Measurements from ENCODE around the gene PRDM10.

PRDM10 gene

DNA sequence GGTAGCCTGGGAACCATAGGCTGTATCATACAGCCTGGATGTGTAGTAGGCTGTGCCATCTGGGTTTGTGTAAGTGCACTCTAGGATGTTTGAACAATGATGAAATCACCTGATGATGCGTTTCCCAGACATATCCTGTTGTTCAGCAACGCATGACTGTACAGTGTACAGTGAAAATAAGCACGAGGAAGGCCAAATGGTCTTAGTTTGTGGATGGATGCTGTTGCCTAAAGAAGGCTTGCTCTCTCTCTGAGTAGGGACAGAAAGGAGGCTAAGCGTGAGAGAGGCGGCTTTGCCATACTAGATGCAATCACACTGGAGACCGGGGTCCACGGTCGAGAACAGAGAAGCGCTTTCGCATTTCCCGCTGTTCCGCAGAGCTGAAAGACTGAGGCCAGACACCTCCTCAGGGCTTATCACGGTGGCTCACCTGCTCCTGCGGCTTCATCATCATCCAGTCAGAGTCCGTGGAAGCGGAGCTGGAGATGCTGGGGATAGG, 39.5 kb upstream of the PRDM10 start:
- H3K23ac ChIP-seq (ENCODE audit: low read length): no peak overlapping the region
- WGBS (ENCODE audit: extremely low coverage, insufficient coverage, low lambda C conversion rate): no CpG with 5 or more reads among the region's 16 CpGs
- no peak overlapping the region for H3K56ac ChIP-seq (ENCODE audit: low read length)
- no peak for DNase-seq
- no peaks in the 10 kb centered on the region for H3K79me2 ChIP-seq (ENCODE audit: control insufficient read depth, insufficient read depth, low read length)
- no peak overlapping the region for H2BK15ac ChIP-seq (replicated peaks; ENCODE audit: low read depth)
- no peaks in the 10 kb centered on the region for H3K36me3 ChIP-seq (ENCODE audit: control insufficient read depth, insufficient read depth, low read length)
- H3K79me1 ChIP-seq (ENCODE audit: low read length): no peaks in the 10 kb centered on the region
- no peaks in the 10 kb centered on the region for H3K27me3 ChIP-seq (ENCODE audit: insufficient read depth, low read length, poor library complexity)
- no peak overlapping the region for H3K27ac ChIP-seq (ENCODE audit: low read depth, low read length)
- no peak overlapping the region for H3K9ac ChIP-seq (ENCODE audit: low read length)
- H3K4me3 ChIP-seq (ENCODE audit: low read length): no peak overlapping the region
- no peak overlapping the region for H2BK120ac ChIP-seq (ENCODE audit: low read depth, low read length)
- no peak overlapping the region for H3K4ac ChIP-seq (ENCODE audit: low read depth, low read length)
- no peak overlapping the region for H3K4me2 ChIP-seq (ENCODE audit: low read length)
- no peak overlapping the region for H2AK5ac ChIP-seq (ENCODE audit: low read length)
- H4K8ac ChIP-seq (ENCODE audit: low read depth, low read length): no peak overlapping the region
- H4K5ac ChIP-seq (ENCODE audit: low read length): no peak overlapping the region
- H3K4me1 ChIP-seq (ENCODE audit: control insufficient read depth, low read depth, low read length): no peaks in the 10 kb centered on the region
- no peak overlapping the region for H3K18ac ChIP-seq (ENCODE audit: low read length)
- no peak overlapping the region for H2BK5ac ChIP-seq (ENCODE audit: low read length)

DNA sequence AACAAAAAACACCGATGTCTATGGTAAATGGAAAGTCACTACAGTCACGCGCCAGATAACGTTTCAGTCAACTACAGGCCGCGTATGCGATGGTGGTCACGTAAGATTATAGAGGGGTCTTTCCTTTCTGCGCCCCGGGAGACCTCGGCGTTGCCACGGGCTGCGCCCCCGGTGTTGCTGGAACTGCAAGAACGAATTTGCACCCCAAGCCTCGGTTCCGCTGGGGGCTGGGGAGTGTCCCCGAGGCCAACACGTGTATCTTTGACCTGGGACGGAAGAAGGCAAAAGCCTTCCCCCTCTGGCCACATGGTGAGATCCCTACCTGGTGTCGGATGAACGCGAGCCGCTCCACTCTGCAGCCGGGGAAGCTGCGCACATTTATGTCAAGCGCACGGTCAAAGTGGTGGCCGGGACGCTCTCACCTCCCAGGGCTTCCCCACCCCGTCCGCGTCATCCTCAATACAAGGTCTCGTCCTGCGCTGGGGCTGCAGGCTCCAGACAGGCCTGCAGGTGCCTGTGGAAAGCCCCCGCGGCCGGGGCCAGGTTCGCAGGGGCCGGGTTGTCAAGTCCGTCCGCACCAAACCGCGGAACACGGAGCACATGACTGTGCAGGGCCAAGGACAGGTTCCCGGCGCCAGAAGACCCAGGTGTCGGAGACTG, 37.8 kb upstream of the PRDM10 start:
- H2AK5ac ChIP-seq (ENCODE audit: low read length): no peak overlapping the region
- no peak overlapping the region for H3K4ac ChIP-seq (ENCODE audit: low read depth, low read length)
- H3K36me3 ChIP-seq (ENCODE audit: control insufficient read depth, insufficient read depth, low read length): no peaks in the 10 kb centered on the region
- WGBS (ENCODE audit: extremely low coverage, insufficient coverage, low lambda C conversion rate): no CpG with 5 or more reads among the region's 49 CpGs
- H3K18ac ChIP-seq (ENCODE audit: low read length): no peak overlapping the region
- DNase-seq: no peak
- H4K5ac ChIP-seq (ENCODE audit: low read length): no peak overlapping the region
- H2BK120ac ChIP-seq (ENCODE audit: low read depth, low read length): no peak overlapping the region
- H3K23ac ChIP-seq (ENCODE audit: low read length): no peak overlapping the region
- no peak overlapping the region for H2BK15ac ChIP-seq (replicated peaks; ENCODE audit: low read depth)
- no peaks in the 10 kb centered on the region for H3K79me2 ChIP-seq (ENCODE audit: control insufficient read depth, insufficient read depth, low read length)
- no peaks in the 10 kb centered on the region for H3K4me1 ChIP-seq (ENCODE audit: control insufficient read depth, low read depth, low read length)
- H3K9ac ChIP-seq (ENCODE audit: low read length): no peak overlapping the region
- no peak overlapping the region for H3K4me2 ChIP-seq (ENCODE audit: low read length)
- no peak overlapping the region for H3K56ac ChIP-seq (ENCODE audit: low read length)
- no peak overlapping the region for H2BK5ac ChIP-seq (ENCODE audit: low read length)
- H3K79me1 ChIP-seq (ENCODE audit: low read length): no peaks in the 10 kb centered on the region
- H3K4me3 ChIP-seq (ENCODE audit: low read length): no peak overlapping the region
- no peak overlapping the region for H4K8ac ChIP-seq (ENCODE audit: low read depth, low read length)
- H3K27ac ChIP-seq (ENCODE audit: low read depth, low read length): no peak overlapping the region
- H3K27me3 ChIP-seq (ENCODE audit: insufficient read depth, low read length, poor library complexity): no peaks in the 10 kb centered on the region

DNA sequence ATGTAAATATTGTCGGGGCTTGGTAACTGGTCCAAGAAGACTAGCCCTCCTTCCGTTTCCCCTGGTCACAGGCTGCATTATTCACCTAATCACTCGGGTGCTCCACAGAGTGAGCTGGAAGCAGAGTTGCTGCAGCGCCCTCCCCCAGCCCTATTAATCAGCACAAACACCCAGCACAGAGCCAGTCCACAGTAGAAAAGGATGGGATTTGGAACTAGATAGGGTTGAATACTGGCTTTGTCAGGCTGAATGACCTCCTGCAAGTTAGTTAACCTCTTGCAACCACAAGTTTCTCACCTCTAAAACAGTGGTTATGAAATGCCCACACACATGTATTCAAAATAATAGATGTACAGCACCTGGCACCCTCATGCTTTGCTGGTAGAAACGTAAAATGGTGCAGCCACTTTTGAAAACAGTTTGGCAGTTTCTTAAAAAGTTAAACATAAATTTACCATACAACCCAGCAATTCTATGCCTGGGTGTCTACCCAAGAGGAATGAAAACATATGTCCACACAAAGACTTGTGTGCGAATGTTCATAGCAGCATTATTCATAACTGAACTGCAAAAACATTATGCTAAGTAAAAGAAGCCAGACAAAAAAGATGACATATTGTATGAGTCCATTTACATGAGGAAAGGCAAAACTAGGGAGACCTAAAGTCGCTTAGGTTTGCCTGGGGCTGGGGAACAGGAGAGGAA, 35.4 kb upstream of the PRDM10 start:
- Histone ChIP-seq H3K4ac (ENCODE audit: low read depth, low read length) (no peak overlapping the region), H3K36me3 (ENCODE audit: control insufficient read depth, insufficient read depth, low read length) (no peaks in the 10 kb centered on the region), H4K5ac (ENCODE audit: low read length) (no peak overlapping the region), H3K79me2 (ENCODE audit: control insufficient read depth, insufficient read depth, low read length) (no peaks in the 10 kb centered on the region), H2BK15ac (replicated peaks; ENCODE audit: low read depth) (no peak overlapping the region), H4K8ac (ENCODE audit: low read depth, low read length) (no peak overlapping the region), H3K27ac (ENCODE audit: low read depth, low read length) (no peak overlapping the region), H3K18ac (ENCODE audit: low read length) (no peak overlapping the region), H2AK5ac (ENCODE audit: low read length) (no peak overlapping the region), H3K56ac (ENCODE audit: low read length) (no peak overlapping the region), H3K23ac (ENCODE audit: low read length) (no peak overlapping the region), H2BK5ac (ENCODE audit: low read length) (no peak overlapping the region), H3K27me3 (ENCODE audit: insufficient read depth, low read length, poor library complexity) (no peaks in the 10 kb centered on the region), H3K4me3 (ENCODE audit: low read length) (no peak overlapping the region), H3K79me1 (ENCODE audit: low read length) (no peaks in the 10 kb centered on the region), H2BK120ac (ENCODE audit: low read depth, low read length) (no peak overlapping the region), H3K4me1 (ENCODE audit: control insufficient read depth, low read depth, low read length) (no peaks in the 10 kb centered on the region), H3K9ac (ENCODE audit: low read length) (no peak overlapping the region), H3K4me2 (ENCODE audit: low read length) (no peak overlapping the region)
- peak; percentile 21 for DNase-seq
- WGBS (ENCODE audit: extremely low coverage, insufficient coverage, low lambda C conversion rate): no CpG with 5 or more reads among the region's 7 CpGs

DNA sequence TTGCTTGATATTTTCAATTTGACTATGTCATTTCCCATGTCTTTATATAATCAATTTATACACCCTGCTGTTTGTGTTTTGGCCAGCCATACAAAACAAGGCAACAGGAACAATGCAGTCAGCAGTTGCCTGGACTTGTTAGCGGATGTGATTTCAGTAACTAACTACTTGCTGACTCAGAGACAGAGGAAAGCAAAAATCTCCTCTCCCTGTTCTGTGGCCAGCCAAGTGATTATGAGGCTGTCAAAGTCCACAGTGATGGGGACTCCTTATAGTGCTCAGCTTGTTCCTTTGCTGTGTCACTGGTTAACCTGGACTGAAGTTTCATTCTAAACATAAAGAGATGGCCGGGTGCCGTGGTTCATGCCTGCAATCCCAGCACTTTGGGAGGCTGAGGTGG, 34.4 kb upstream of the PRDM10 start:
- peak overlapping the region; percentile 34 for H3K56ac ChIP-seq (ENCODE audit: low read length)
- peak; percentile 18 for DNase-seq
- no peaks in the 10 kb centered on the region for H3K36me3 ChIP-seq (ENCODE audit: control insufficient read depth, insufficient read depth, low read length)
- H3K79me2 ChIP-seq (ENCODE audit: control insufficient read depth, insufficient read depth, low read length): no peaks in the 10 kb centered on the region
- no peak overlapping the region for H2BK120ac ChIP-seq (ENCODE audit: low read depth, low read length)
- no peak overlapping the region for H3K4me2 ChIP-seq (ENCODE audit: low read length)
- H3K79me1 ChIP-seq (ENCODE audit: low read length): no peaks in the 10 kb centered on the region
- no peak overlapping the region for H3K23ac ChIP-seq (ENCODE audit: low read length)
- H3K27ac ChIP-seq (ENCODE audit: low read depth, low read length): no peak overlapping the region
- H3K18ac ChIP-seq (ENCODE audit: low read length): no peak overlapping the region
- H4K5ac ChIP-seq (ENCODE audit: low read length): no peak overlapping the region
- H3K27me3 ChIP-seq (ENCODE audit: insufficient read depth, low read length, poor library complexity): no peaks in the 10 kb centered on the region
- H2BK5ac ChIP-seq (ENCODE audit: low read length): no peak overlapping the region
- no peak overlapping the region for H3K4ac ChIP-seq (ENCODE audit: low read depth, low read length)
- H3K4me3 ChIP-seq (ENCODE audit: low read length): no peak overlapping the region
- no peak overlapping the region for H3K9ac ChIP-seq (ENCODE audit: low read length)
- H2BK15ac ChIP-seq (replicated peaks; ENCODE audit: low read depth): no peak overlapping the region
- no CpG with 5 or more reads among the region's 3 CpGs for WGBS (ENCODE audit: extremely low coverage, insufficient coverage, low lambda C conversion rate)
- no peaks in the 10 kb centered on the region for H3K4me1 ChIP-seq (ENCODE audit: control insufficient read depth, low read depth, low read length)
- no peak overlapping the region for H2AK5ac ChIP-seq (ENCODE audit: low read length)
- no peak overlapping the region for H4K8ac ChIP-seq (ENCODE audit: low read depth, low read length)

DNA sequence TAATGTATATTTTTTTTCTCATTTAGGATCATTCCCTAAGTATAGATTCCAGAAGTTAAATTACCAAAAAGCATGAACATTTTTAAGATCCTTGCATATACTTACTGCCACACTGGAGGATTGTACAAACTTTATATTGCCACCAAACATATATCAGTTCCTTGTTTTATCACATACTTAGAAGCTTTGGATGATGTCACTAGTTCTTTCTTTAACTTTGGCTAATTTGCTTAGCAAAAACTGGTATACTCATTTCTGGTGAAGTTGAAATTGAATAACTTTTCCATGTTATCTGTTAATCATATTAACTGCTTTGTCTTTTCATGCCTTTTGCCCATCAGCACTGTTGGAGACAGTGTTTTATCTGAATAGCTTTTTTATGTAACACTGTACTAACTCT, 31.6 kb upstream of the PRDM10 start:
- H3K23ac ChIP-seq (ENCODE audit: low read length): no peak overlapping the region
- no peak overlapping the region for H2AK5ac ChIP-seq (ENCODE audit: low read length)
- no peaks in the 10 kb centered on the region for H3K79me2 ChIP-seq (ENCODE audit: control insufficient read depth, insufficient read depth, low read length)
- H2BK15ac ChIP-seq (replicated peaks; ENCODE audit: low read depth): no peak overlapping the region
- no peak overlapping the region for H4K5ac ChIP-seq (ENCODE audit: low read length)
- H3K36me3 ChIP-seq (ENCODE audit: control insufficient read depth, insufficient read depth, low read length): no peaks in the 10 kb centered on the region
- no peaks in the 10 kb centered on the region for H3K79me1 ChIP-seq (ENCODE audit: low read length)
- H4K8ac ChIP-seq (ENCODE audit: low read depth, low read length): no peak overlapping the region
- no peaks in the 10 kb centered on the region for H3K27me3 ChIP-seq (ENCODE audit: insufficient read depth, low read length, poor library complexity)
- H3K56ac ChIP-seq (ENCODE audit: low read length): no peak overlapping the region
- no peaks in the 10 kb centered on the region for H3K4me1 ChIP-seq (ENCODE audit: control insufficient read depth, low read depth, low read length)
- no peak overlapping the region for H3K4me3 ChIP-seq (ENCODE audit: low read length)
- no peak overlapping the region for H3K9ac ChIP-seq (ENCODE audit: low read length)
- H3K4me2 ChIP-seq (ENCODE audit: low read length): no peak overlapping the region
- H3K18ac ChIP-seq (ENCODE audit: low read length): no peak overlapping the region
- H3K4ac ChIP-seq (ENCODE audit: low read depth, low read length): no peak overlapping the region
- no peak overlapping the region for H2BK5ac ChIP-seq (ENCODE audit: low read length)
- DNase-seq: no peak
- no peak overlapping the region for H3K27ac ChIP-seq (ENCODE audit: low read depth, low read length)
- H2BK120ac ChIP-seq (ENCODE audit: low read depth, low read length): no peak overlapping the region
